Keratinocyte (primary cell): ENCODE measurements around the gene HDAC9.

Source experiments
- CTCF ChIP-seq, 3 experiments: IDR thresholded peaks in 1 of 3; conservative IDR thresholded peaks in 1 of 3; optimal IDR thresholded peaks in 1 of 3; 2 replicates in 2 of 3; 3 replicates in 1 of 3; pipeline versions ENCODE3 to v1.5.1; 2011; ENCODE audit warnings: low read length in 3 of 3, mild to moderate bottlenecking in 3 of 3, moderate library complexity in 2 of 3, control low read depth in 1 of 3, inconsistent platforms in 1 of 3; ENCODE audit not compliant: insufficient read depth in 2 of 3; ENCODE audit errors: extremely low read depth in 1 of 3
- EZH2 ChIP-seq: IDR thresholded peaks from one replicate; pipeline ENCODE4 v1.6.1; 2012; ENCODE audit warnings: inconsistent platforms, mild to moderate bottlenecking, low read length, moderate library complexity

DNA sequence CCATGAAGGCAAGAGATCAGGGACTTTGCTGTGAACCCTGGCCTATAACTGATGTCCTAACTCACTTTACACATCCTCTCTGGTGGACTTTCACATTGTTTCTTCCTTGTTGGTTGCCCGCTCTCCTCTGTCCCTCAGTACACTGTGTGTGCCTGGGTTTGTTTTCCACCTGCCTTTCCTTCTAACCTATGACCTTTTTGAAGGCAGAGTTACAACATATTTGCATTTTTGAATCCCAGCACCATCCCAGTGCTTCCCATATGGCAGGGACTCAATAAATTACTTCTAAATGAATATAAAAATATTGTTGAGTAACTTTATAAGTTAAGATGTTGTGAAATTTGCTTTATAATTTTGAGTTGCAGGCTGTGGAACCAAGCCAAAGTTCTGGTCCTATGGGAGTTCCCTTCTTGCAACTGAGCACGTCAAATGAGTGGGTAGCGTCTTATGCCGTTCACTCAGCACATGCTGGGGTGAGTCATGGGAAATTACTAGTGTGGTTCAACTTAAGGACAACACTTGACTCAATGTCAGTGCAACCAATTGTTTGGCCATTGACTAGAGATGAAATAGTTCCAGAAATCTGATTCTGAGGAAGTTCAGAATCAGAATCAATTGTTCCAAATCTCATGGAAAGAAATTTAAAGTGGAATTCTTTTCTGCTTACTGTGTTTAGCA, 370.9 kb downstream of the HDAC9 start:
- TF ChIP-seq CTCF (optimal IDR thresholded peaks at IDR 0.05 in 1 of 3, IDR thresholded peaks at IDR 0.05 in 1 of 3, conservative IDR thresholded peaks at IDR 0.05 in 1 of 3; ENCODE audit: extremely low read depth in 1 of 3, insufficient read depth in 2 of 3, low read length in 3 of 3), result no peak
- no peak for TF ChIP-seq EZH2
